Calu3 (cell line): ENCODE measurements around the gene ZNF441. TPM values are rescaled to one million over a fixed set of nuclear protein-coding genes. Genes with fewer than 3 reads are reported as not detected.

ENCODE experiments used
- BruUV-seq: library from RNA; stranded (reverse); fragments of 400-500 nt; replicated peaks from 2 replicates; lab custom pipeline; 2021; lab: Mats Ljungman, UMichigan
- CTCF ChIA-PET: fragments of 300-600 bp; sonication (Branson Sonifier 250); formaldehyde crosslinking; loops from one replicate; lab custom pipeline; 2022; ENCODE audit warnings: antibody characterized with exemption; lab: Charles Lee
- DNase-seq: peaks from one replicate; pipeline ENCODE4 v3.0.0; 2022
- H3K27ac Mint-ChIP-seq: one replicate; pipeline ENCODE4 v1.8.0; 2022; ENCODE audit warnings: mixed read lengths; ENCODE audit not compliant: unreplicated experiment
- H3K27me3 Mint-ChIP-seq: one replicate; pipeline ENCODE4 v1.8.0; 2022; ENCODE audit warnings: mixed read lengths; ENCODE audit not compliant: unreplicated experiment
- H3K36me3 Mint-ChIP-seq: one replicate; pipeline ENCODE4 v1.8.0; 2022; ENCODE audit warnings: mild to moderate bottlenecking, moderate library complexity, mixed read lengths; ENCODE audit not compliant: insufficient read depth, unreplicated experiment
- H3K4me1 Mint-ChIP-seq: one replicate; pipeline ENCODE4 v1.8.0; 2022; ENCODE audit warnings: mild to moderate bottlenecking, low read depth, mixed read lengths; ENCODE audit not compliant: unreplicated experiment
- H3K4me3 Mint-ChIP-seq: one replicate; pipeline ENCODE4 v1.8.0; 2022; ENCODE audit warnings: mild to moderate bottlenecking, low read depth, moderate library complexity, mixed read lengths; ENCODE audit not compliant: unreplicated experiment
- H3K9me3 Mint-ChIP-seq: one replicate; pipeline ENCODE4 v1.8.0; 2022; ENCODE audit warnings: low read depth, mixed read lengths; ENCODE audit not compliant: unreplicated experiment
- CTCF ChIP-seq: fragments of 200-600 bp; IDR thresholded peaks from one replicate; pipeline ENCODE4 v1.8.0; 2022; ENCODE audit warnings: antibody characterized with exemption; ENCODE audit not compliant: unreplicated experiment
- intact Hi-C: fragments of 100-400 bp; cut with micrococcal nuclease; formaldehyde crosslinking; loops from one replicate; pipeline ENCODE4 v1.10.0; 2022; ENCODE audit not compliant: unreplicated experiment
- total RNA-seq: library from RNA; stranded (reverse); gene quantifications from 2 replicates; pipeline ENCODE4 v1.2.3, GENCODE V29; 2022

ZNF441 gene
- total RNA-seq, 1 experiment from 2014 or later: 3.4 TPM

- H3K27me3 Mint-ChIP-seq: no peaks in the 10 kb centered on the region
- no peak overlapping the region for H3K27ac Mint-ChIP-seq
- TF ChIP-seq CTCF: no peak
- H3K4me3 Mint-ChIP-seq: no peak overlapping the region
- CTCF ChIA-PET: no interaction called here
- H3K36me3 Mint-ChIP-seq: no peaks in the 10 kb centered on the region
- H3K9me3 Mint-ChIP-seq: no peaks in the 10 kb centered on the region
- no TSS peak for BruUV-seq
- intact Hi-C loops: no loop called here
- no peak for DNase-seq
- no peaks in the 10 kb centered on the region for H3K4me1 Mint-ChIP-seq
Measured at GRCh38 chr19:11754663-11755062, 12.1 kb upstream of the ZNF441 start.

GRCh38 chr19:11756965-11757364 lies 9.8 kb upstream of the ZNF441 start:
- no peak for TF ChIP-seq CTCF
- CTCF ChIA-PET: no interaction called here
- no peaks in the 10 kb centered on the region for H3K27me3 Mint-ChIP-seq
- BruUV-seq: no TSS peak
- H3K4me1 Mint-ChIP-seq: no peaks in the 10 kb centered on the region
- H3K4me3 Mint-ChIP-seq: no peak overlapping the region
- H3K9me3 Mint-ChIP-seq: no peaks in the 10 kb centered on the region
- no peaks in the 10 kb centered on the region for H3K36me3 Mint-ChIP-seq
- no peak overlapping the region for H3K27ac Mint-ChIP-seq
- intact Hi-C loops: no loop called here
- no peak for DNase-seq

- no peaks in the 10 kb centered on the region for H3K36me3 Mint-ChIP-seq
- H3K4me1 Mint-ChIP-seq: no peaks in the 10 kb centered on the region
- DNase-seq: no peak
- CTCF ChIA-PET: no interaction called here
- intact Hi-C loops: no loop called here
- H3K9me3 Mint-ChIP-seq: peaks cover 6% of the 10 kb centered on the region
- no peak for TF ChIP-seq CTCF
- H3K4me3 Mint-ChIP-seq: no peak overlapping the region
- BruUV-seq: no TSS peak
- H3K27me3 Mint-ChIP-seq: no peaks in the 10 kb centered on the region
- no peak overlapping the region for H3K27ac Mint-ChIP-seq
Measured at GRCh38 chr19:11759805-11760204, 7.0 kb upstream of the ZNF441 start.

GRCh38 chr19:11763117-11763516 lies 3.7 kb upstream of the ZNF441 start:
- TF ChIP-seq CTCF: no peak
- H3K4me1 Mint-ChIP-seq: no peaks in the 10 kb centered on the region
- H3K36me3 Mint-ChIP-seq: peaks cover 18% of the 10 kb centered on the region
- H3K9me3 Mint-ChIP-seq: peaks cover 7% of the 10 kb centered on the region
- no peaks in the 10 kb centered on the region for H3K27me3 Mint-ChIP-seq
- no peak overlapping the region for H3K4me3 Mint-ChIP-seq
- CTCF ChIA-PET: no interaction called here
- no peak for DNase-seq
- no peak overlapping the region for H3K27ac Mint-ChIP-seq
- intact Hi-C loops: no loop called here
- no TSS peak for BruUV-seq

GRCh38 chr19:11763611-11764010 lies 3.2 kb upstream of the ZNF441 start:
- intact Hi-C loops: no loop called here
- no peak for TF ChIP-seq CTCF
- DNase-seq: no peak
- H3K4me3 Mint-ChIP-seq: no peak overlapping the region
- no TSS peak for BruUV-seq
- H3K9me3 Mint-ChIP-seq: peaks cover 7% of the 10 kb centered on the region
- CTCF ChIA-PET: no interaction called here
- peaks cover 22% of the 10 kb centered on the region for H3K36me3 Mint-ChIP-seq
- no peaks in the 10 kb centered on the region for H3K4me1 Mint-ChIP-seq
- H3K27ac Mint-ChIP-seq: no peak overlapping the region
- H3K27me3 Mint-ChIP-seq: no peaks in the 10 kb centered on the region
